Stimulated activated CD8-positive, alpha-beta memory T cell treated with anti-CD3 and anti-CD28 coated beads, Interleukin-15, amount 100 ng/mL, for 4 hours (primary cell): ENCODE data around the gene ZBTB17.
A peak's percentile ranks its signal among the peaks of the same experiment; 100 is the strongest.
"Not testable (repeated sequence)": the region's sequence is repeated elsewhere in the genome, so short reads cannot be mapped to it uniquely, and the experiment has no call there.

ENCODE experiments used
- DNase-seq, 2 donors: peaks; one replicate each; pipeline ENCODE4 v3.0.0-alpha.2; 2020; ENCODE audit warnings: low read depth in 2 of 2

ZBTB17 gene

GRCh38 chr1:15988856-15989736 is 13.2 kb upstream of the ZBTB17 start:
- no peak for DNase-seq

GRCh38 chr1:15985611-15986297 is 9.9 kb upstream of the ZBTB17 start:
- DNase-seq: no peak

DNA sequence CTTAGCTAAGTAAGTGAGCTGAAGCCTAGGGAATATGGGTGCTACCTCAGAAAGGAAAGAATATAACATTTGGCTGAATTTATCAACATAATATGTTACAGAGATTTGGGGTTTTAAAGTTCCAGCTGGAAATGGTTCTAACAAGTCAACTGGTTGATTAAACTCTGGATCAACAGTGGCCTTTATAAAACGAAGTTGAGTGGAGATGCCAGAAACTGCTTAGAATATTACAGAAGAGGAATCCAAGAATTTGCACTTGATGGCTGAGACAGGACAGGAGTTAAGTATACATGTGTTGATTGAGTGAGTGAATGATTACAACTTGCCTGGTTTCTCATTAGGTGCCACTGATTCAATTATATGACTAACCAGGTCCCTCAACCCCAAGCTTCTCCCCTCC is 7.4 kb upstream of the ZBTB17 start:
- no peak for DNase-seq

DNA sequence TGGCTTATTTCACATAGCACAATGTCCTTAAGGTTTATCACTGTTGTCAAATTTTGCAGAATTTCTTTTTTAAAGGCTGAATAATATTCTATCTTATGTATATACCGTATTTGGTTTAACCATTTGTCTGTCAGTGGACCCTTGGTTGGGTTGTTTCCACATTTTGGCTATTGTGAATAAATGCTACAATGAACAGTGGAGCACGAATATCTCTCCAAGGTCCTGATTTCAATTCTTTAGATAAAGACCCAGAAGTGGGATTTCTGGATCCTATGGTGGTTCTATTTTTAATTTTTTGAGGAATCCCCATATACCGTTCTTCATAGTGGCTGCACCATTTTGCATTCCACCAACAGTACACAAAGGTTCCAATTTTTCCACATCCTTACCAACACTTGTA is 5.8 kb upstream of the ZBTB17 start:
- DNase-seq: no peak

GRCh38 chr1:15977947-15978346 is 2.0 kb upstream of the ZBTB17 start:
- not testable (repeated sequence) for DNase-seq

GRCh38 chr1:15975358-15975804 is 520 bp downstream of the ZBTB17 start:
- peak; percentile 79 to 82 for DNase-seq

DNA sequence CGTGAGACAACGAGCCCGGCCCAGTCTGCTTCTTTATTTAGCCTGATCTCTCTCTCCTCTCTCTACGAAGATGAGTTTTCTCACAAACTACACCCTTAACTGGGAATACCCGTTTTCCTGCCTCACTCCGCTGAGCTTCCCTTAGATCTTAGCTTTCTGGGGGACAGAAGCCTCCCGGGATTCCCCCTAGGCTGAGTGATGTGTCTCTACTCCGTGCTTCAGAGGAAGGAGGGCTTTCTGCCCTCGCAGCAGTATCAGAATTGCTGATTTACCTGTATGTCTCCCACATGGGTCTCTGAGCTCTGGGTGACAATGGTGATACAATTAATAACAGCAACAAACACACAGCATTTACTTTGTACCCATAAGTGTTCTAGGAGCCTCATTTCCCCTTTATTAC is 1.0 kb downstream of the ZBTB17 start:
- DNase-seq: no peak

DNA sequence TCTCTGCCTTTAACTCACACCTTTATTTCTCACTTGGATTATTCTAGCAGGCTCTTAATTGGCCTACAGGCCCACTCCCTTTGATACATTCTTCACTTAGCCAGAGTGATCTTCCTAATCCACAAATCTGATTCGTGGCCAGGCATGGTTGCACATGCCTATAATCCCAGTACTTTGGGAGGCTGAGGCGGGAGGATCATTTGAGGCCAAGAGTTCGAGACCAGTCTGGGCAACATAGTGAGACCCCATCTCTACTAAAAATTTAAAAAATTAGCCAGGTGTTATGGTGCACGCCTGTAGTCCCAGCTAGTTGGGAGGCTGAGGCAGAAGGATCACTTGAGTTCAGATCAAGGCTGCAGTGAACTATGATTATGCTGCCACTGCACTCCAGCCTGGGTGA is 2.1 kb downstream of the ZBTB17 start:
- no peak for DNase-seq

- DNase-seq: no peak
Observed at GRCh38 chr1:15972409-15972808, 3.5 kb downstream of the ZBTB17 start.

DNA sequence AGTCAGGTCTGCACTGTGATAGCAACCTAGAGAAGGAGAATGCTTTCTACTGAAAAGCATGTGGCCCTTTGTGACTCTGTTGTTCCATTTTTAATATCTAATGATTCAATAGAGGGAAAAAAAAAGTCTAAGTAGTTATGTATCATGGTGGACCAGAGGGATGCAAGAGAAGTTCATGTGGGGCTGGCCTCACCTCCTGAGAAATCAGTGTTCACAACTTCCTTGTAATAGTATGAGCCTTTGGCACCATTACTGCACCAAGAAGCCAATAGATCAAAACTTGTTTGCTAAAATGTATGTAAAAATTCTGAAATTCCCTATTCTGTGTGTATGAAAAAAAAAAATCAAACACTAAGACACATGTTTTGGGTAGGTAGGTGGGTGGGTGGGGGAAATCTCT is 5.0 kb downstream of the ZBTB17 start:
- no peak for DNase-seq

GRCh38 chr1:15969321-15969880 is 6.5 kb downstream of the ZBTB17 start:
- no peak for DNase-seq

DNA sequence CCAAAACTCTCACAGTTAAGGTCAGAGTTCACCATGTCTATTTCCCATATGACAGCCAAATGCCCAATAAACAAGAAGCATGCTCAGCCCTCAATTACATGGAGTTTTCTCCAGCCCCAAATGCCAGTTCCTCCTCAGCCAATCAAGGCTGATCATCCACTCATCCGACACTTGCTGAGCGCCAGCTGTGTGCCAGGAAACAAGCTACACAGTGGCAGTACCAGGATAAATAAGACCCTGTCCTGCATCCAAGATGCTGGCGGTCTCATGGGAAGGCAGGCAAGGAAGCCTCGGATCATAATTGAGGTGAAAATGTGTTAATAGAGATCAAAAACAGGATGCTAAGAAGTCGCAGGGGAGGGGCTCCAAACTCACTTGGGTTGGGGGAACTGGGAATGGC is 7.7 kb downstream of the ZBTB17 start:
- no peak for DNase-seq

DNA sequence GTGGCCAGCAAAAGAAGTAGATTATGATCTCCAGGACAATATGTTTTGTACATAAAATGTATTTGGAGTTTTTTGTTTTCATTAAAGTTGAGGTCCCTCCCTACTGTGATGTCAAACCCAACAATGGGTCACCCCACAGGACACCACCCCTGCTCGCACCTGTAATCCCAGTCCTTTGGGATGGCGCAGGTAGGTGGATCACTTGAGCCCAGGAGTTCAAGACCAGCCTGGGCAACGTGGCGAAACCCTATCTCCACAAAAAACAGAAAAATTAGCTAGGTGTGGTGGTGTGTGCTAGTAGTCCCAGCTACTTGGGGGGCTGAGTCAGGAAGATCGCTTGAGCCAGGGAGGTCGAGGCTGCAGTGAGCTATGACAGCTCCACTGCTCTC is 9.0 kb downstream of the ZBTB17 start:
- DNase-seq: no peak

DNA sequence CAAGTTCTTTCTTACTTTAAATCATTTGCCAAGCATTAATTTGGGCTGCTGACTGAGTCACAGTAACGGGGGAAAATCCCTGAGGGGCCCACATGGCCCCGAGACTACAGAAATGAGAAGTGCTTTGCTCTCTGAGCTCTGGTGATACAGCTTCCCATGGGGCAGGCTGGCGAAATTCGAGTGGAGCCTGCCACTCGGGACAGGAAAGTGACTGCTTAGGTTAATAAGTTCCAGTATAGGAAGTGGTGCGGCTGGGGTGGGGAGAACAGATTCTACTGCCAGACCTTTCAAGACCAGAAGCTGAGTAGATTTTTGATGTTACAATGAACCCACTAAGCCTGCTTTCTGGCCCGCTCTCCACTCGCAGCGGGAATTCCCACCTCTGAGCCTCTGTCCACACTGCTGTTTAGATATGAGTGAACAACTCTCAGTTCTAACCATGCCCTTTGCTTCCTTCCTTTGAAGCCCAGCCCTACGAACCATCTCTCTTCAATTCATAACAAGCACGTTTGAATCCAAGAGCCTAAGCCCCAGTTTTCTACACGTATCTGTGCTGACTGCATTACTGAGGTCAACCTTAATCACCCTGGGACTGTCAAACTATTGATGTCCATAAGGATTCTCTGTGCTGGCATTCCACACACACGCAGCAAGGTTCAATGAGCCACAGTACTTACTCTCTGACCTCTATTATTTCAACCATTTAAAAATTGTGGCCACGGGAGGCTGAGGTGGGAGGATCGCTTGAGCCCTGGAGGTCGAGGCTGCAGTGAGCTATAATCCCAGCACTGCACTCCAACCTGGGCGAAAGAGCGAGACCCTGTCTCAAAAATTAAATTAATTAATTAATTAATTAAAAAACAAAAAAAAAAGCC is 9.6 kb downstream of the ZBTB17 start:
- DNase-seq: peak; percentile 59 to 70

GRCh38 chr1:15965228-15965767 is 10.6 kb downstream of the ZBTB17 start:
- DNase-seq: no peak

DNA sequence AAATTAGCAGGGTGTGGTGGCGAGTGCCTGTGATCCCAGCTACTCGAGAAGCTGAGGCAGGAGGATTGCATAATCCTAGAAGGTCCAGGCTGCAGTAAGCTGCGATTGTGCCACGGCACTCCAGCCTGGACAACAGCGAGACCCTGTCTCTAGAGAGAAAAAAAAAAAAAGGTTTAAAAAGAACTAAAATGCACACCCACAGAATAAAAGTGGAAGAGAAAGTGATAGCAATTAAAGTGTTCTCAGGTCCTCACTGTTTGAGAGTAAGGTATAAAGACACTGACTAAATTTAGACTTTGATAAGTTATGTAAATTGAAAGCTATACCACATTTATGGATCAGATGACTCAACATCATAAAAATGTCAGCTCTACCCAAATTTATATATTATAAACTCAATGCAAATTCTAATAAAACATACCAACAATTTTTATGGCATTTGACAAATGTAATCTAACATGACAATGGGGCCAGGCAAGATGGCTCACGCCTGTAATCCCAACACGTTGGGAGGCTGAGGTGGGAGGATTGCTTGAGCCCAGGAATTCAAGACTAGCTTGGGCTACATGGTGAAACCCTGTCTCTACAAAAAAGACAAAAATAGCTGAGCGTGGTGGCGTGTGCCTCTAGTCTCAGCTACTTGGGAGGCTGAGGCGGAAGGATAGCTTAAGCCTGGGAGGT is 11.8 kb downstream of the ZBTB17 start:
- no peak for DNase-seq

- DNase-seq: no peak
Observed at GRCh38 chr1:15963363-15963967, 12.4 kb downstream of the ZBTB17 start.

DNA sequence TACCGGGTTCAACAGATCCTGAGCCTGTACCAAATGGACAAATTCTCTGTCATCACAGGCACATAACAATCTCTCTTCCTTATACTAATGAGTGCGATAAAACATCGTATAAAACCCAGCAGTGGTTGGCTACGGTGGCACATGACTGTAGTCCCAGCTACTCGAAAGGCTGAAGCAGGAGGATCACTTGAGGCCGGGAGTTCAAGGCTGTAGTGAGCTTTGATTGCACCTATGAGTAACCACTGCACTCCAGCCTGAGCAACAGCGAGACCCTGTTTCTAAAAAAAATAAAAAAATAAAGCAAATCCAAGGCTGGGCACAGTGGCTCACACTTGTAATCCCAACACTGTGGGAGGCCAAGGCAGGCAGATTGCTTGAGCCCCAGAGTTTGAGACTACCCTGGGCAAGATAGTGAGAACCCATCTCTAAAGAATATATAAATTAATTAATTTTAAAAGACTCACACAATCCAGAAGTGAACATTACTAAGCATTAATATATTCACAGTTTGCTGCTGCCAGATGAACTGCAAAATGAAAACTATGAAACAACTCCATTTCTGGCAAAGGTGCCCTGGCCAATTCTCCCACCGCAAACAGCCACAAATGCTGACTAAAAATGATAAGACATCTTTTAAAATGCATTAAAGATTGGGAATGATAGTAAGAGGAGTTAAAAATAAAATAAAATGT is 13.1 kb downstream of the ZBTB17 start:
- DNase-seq: no peak

GRCh38 chr1:15962176-15962575 is 13.7 kb downstream of the ZBTB17 start:
- DNase-seq: no peak

- DNase-seq: no peak
Observed at GRCh38 chr1:15961492-15961891, 14.4 kb downstream of the ZBTB17 start.
